ENCODE results near the gene TFPT.
A peak's percentile ranks its signal among the peaks of the same experiment; 100 is the strongest.

The TFPT gene

GRCh38 chr19:54149021-54149812 is 33.8 kb upstream of the TFPT start:
- DNase-seq (ENCODE audit: insufficient read length, low spot score) (no peak), FAIRE-seq (no peak)

- no peak for FAIRE-seq
Observed at GRCh38 chr19:54148158-54148557, 32.7 kb upstream of the TFPT start.

GRCh38 chr19:54147676-54148075 is 32.2 kb upstream of the TFPT start:
- no peak for DNase-seq (ENCODE audit: insufficient read length, low spot score)
- FAIRE-seq, result no peak

More at GRCh38 chr19:54148158-54148557, 32.7 kb upstream of the TFPT start:
- no peak for DNase-seq (ENCODE audit: insufficient read length, low spot score)

GRCh38 chr19:54145541-54146158 is 30.2 kb upstream of the TFPT start:
- FAIRE-seq (no peak), DNase-seq (ENCODE audit: insufficient read length, low spot score) (no peak)

- DNase-seq (ENCODE audit: insufficient read length, low spot score), result no peak
- FAIRE-seq, result no peak
Observed at GRCh38 chr19:54142166-54142780, 26.8 kb upstream of the TFPT start.

GRCh38 chr19:54141356-54141755 is 25.9 kb upstream of the TFPT start:
- FAIRE-seq, result no peak
- no peak for DNase-seq (ENCODE audit: insufficient read length, low spot score)

GRCh38 chr19:54138489-54139256 is 23.2 kb upstream of the TFPT start:
- FAIRE-seq (no peak), DNase-seq (ENCODE audit: insufficient read length, low spot score) (no peak)

- FAIRE-seq (no peak), DNase-seq (ENCODE audit: insufficient read length, low spot score) (no peak)
Observed at GRCh38 chr19:54137699-54138488, 22.4 kb upstream of the TFPT start, which contains the start of gene CNOT3. Gene CNOT3, plus strand, starts transcription at chr19:54137762. Its CDS starts 5,217 bp downstream, at chr19:54142979.

GRCh38 chr19:54136864-54137698 is 21.6 kb upstream of the TFPT start:
- DNase-seq (ENCODE audit: insufficient read length, low spot score), result peak; percentile 99
- FAIRE-seq, result peak; percentile 100

- DNase-seq (ENCODE audit: insufficient read length, low spot score), result no peak
- peak; percentile 56 for FAIRE-seq
Observed at GRCh38 chr19:54136086-54136863, 20.8 kb upstream of the TFPT start.

GRCh38 chr19:54133957-54134590 is 18.6 kb upstream of the TFPT start:
- no peak for DNase-seq (ENCODE audit: insufficient read length, low spot score)
- no peak for FAIRE-seq

GRCh38 chr19:54133312-54133956 is 18.0 kb upstream of the TFPT start:
- no peak for FAIRE-seq

GRCh38 chr19:54129617-54129996 is 14.2 kb upstream of the TFPT start:
- no peak for FAIRE-seq
- DNase-seq (ENCODE audit: insufficient read length, low spot score), result no peak

More at GRCh38 chr19:54133312-54133956, 18.0 kb upstream of the TFPT start:
- DNase-seq (ENCODE audit: insufficient read length, low spot score), result no peak

GRCh38 chr19:54128796-54129616 is 13.5 kb upstream of the TFPT start:
- DNase-seq (ENCODE audit: insufficient read length, low spot score), result no peak
- FAIRE-seq, result no peak

- DNase-seq (ENCODE audit: insufficient read length, low spot score), result no peak
Observed at GRCh38 chr19:54128441-54128725, 12.9 kb upstream of the TFPT start.

GRCh38 chr19:54127688-54128440 is 12.4 kb upstream of the TFPT start:
- no peak for DNase-seq (ENCODE audit: insufficient read length, low spot score)
- FAIRE-seq, result no peak

More at GRCh38 chr19:54128441-54128725, 12.9 kb upstream of the TFPT start:
- no peak for FAIRE-seq

Data from GM19239 (cell line).